IPS-NIHi7 (cell line): Measurements from ENCODE around the gene PIGW.

ENCODE experiments used
- DNase-seq: peaks from one replicate; pipeline ENCODE4 v3.0.0; 2012; ENCODE audit warnings: mixed read lengths; ENCODE audit errors: extremely low spot score

Gene PIGW, protein sequence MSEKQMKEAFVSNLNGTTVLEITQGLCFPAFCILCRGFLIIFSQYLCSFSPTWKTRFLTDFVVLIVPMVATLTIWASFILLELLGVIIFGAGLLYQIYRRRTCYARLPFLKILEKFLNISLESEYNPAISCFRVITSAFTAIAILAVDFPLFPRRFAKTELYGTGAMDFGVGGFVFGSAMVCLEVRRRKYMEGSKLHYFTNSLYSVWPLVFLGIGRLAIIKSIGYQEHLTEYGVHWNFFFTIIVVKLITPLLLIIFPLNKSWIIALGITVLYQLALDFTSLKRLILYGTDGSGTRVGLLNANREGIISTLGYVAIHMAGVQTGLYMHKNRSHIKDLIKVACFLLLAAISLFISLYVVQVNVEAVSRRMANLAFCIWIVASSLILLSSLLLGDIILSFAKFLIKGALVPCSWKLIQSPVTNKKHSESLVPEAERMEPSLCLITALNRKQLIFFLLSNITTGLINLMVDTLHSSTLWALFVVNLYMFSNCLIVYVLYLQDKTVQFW

DNA sequence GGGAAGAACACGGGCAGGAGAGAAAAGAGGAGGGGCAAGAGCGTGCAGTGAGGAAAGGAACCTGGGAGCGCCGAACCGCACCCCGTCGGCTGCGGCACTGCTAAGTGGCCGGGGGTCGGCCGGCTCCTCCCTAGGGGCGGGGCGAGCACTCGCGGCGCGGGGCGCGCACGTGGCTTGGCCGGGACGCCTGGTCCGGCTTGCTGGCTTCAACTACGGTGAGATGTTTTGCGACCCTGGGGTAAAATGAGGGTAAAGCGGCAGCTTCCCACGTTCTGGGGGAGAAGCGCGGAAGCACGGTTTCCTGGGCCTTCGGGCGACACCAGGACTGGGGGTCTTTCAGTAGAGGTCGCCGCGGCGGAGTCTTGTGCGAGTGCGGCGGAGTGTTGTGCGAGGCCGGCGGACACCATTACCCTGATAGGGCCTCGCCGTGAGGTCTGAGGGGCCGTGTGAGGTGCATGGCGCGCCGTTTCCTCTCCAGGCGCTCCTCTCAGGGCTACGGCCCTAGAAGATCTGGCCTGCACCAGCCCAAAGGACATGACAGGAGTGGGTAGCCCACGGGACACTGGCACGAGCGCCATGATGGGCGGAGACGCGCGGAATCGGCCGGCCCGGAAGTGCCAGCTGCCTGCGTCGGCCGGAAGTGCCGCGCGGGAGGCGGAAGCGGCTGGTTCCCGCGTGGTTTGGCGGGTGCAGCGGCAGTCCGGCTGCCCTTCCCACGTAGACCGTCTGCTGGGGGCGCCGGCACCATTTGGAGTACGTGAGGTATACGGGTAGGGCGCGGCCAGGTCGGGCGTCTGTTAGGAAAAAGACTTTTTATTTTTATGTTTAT lies at the start of gene PIGW, which contains the start of gene MYO19:
PIGW (plus strand) TSS at position 148 of the 829 bp plus-strand sequence. CDS start 2,115 bp downstream, outside the sequence.
MYO19 (minus strand) TSS at position 29 of the 829 bp plus-strand sequence. CDS start 2,330 bp downstream, outside the sequence.
- peak; percentile 95 for DNase-seq

DNA sequence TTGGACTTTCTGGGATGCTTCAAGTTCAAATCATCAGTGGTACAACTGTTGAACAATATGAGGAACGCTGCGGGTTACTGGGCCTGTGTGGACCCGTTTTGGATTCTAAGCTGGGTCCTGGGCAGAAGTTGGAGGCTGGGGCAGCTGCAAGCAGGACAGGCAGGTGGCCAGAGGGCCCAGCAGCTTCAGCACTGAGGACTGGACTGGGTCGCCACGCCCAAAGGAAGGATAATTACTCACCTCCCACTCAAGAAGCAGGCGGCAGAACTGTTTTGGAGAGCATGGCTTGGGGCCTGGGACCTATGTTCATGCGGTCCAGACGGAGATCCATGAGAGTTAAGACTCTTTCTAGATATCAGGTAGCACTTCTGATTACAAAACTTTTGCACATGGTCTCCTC lies 49.8 kb upstream of the PIGW start:
- DNase-seq = no peak

DNA sequence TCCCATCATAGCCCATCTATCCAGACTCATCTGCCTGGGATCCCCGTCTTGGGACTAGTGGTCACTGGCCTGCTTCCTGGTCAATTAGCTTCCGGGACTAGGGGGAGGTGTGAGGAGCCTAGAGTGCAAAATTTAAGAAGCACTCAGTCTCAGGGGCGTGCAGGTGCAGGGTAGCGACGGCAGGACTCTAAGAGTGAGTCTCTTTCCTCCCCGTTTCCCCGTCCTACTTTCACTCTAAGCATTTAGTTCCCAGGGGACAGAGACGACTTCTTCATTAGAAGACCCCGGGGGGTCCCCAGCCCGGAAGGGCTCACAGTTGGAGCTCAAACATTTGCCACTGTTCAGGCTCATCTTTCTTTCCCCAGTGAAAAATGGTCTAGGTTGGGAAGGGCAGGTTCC lies 49.0 kb upstream of the PIGW start:
- no peak for DNase-seq

DNA sequence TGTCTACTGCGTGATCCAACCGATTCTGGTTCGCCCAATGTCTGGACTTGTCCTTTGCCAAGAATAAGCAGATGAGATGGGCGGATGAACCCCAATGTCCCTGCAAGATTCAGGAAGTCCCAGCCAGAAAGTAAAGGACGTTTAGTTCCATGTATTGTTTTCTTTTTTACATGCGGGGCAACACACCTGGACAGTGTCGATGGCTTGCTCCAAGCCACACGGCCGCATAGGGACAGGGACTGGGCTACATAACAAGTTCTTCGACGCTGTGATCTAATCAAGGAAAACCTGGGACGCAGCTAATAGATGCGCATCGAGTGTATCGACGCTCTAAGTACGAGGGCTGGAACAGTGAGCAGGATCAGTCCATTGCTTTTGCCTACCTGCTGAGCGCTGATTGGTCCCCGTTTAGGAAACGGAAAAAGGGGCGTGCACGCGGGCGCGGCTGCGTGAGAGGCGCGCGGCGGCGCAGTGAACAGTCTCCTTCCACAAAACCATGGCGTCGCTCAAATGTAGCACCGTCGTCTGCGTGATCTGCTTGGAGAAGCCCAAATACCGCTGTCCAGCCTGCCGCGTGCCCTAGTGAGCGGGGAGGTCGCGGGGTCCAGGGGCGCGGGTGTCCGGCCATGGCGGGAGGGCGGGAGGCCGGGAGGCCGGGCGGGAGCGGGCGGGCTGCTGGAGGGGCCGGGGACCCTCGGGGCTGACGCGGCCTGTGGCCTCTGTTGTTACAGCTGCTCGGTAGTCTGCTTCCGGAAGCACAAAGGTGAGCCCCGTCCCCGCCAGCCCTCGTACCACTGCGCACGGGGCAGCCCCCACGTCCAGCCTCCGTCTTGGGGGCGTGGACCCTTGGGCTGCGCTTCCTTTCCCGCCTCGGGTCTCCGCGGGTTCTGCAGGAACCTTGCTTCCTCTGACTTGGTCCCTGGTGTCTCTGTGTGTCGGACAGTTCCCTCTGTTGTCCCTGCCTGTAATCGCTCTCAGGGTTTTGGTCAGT lies 48.3 kb upstream of the PIGW start, which contains the start of gene ZNHIT3:
ZNHIT3 (plus strand) TSS at position 478 of the 991 bp plus-strand sequence; CDS start at position 497, 19 bp downstream.
- peak; percentile 95 for DNase-seq

DNA sequence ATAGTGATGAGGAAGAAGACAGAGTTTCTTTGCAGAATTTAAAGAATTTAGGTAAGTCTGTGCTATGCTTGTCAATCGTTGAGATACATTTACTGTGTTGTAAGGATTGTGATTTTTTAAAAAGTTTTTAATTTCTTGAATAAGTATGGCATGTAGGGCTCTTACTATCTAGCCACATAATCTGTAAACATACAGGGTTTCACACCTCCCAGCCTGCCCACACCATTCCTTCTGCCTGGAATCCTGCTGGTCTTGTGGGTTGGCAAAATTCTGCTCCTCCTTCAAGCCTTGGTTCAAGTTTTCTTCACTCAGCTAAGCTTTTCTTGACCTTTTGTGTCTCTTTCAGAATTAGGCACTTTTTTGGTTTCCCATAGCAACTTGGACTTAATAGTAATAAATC lies 40.8 kb upstream of the PIGW start:
- no peak for DNase-seq

DNA sequence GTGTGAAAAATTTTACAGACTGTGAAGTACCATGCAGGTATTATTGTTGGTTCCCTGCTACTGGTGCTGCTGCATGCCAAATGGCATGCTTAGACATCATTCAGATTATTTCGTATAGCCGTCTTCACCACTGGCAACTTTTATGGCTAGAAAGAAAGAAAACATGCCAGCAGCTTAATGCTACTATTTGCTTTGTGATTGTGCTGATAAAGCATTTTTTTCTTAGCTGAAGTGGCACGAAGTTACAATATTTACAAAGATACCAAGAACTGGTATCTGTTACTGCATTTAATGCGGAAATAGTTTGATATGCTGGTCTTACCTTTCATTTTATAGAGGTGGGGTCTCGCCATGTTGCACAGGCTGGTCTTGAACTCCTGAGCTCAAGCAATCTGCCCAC lies 40.1 kb upstream of the PIGW start:
- no peak for DNase-seq

DNA sequence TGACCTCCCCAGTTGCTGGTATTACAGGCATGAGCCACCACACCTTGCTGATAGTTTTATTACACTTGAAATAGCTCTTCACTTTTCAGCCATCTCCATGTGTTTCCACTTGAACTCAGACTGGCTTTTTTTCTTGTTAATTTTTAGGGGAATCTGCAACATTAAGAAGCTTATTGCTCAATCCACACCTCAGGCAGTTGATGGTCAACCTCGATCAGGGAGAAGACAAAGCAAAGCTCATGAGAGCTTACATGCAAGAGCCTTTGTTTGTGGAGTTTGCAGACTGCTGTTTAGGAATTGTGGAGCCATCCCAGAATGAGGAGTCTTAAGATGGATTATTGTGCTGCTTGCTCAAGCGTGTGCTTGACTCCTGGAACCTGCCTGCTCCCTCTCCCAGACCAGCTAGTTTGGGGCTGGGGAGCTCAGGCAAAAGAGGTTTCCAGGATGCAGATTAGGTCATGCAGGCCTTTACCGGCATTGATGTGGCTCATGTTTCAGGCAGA lies 39.7 kb upstream of the PIGW start:
- no peak for DNase-seq

DNA sequence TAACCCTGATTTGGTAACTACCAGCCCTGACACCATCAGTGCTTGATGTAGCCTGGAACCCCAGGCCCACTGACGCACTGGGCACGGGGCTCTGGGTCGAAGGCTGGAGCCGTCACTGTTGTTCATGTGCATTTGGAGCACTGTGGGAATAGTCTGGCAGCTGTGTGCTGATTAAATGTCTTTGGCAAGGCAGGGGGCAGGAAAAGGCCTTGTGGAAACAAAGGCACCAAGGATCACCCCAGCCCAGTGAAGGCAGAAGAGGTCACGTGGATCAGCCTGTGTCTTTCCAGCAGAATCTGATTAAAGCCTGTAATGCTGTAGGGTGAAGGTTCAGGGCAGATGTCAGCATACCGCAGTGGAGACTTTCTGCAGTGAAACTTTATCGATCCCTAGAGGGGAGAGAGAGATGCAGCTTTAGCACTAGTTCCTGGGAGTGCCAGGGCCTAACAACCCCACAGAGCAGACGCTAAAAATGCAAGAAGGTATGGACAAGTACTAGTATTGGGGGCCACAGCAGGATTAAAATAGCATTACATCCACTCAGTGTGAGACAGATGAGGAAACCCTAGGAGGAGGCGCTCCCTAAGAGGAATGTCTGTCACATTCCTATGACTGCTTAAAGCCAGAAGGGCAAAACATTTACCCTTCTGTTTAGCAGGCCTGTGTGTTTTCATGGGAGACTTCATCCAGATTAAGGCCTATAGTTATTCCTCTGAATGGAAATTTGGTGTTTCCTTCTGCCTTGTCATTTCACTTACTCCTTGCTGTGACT lies 38.6 kb upstream of the PIGW start:
- DNase-seq = peak; percentile 1

DNA sequence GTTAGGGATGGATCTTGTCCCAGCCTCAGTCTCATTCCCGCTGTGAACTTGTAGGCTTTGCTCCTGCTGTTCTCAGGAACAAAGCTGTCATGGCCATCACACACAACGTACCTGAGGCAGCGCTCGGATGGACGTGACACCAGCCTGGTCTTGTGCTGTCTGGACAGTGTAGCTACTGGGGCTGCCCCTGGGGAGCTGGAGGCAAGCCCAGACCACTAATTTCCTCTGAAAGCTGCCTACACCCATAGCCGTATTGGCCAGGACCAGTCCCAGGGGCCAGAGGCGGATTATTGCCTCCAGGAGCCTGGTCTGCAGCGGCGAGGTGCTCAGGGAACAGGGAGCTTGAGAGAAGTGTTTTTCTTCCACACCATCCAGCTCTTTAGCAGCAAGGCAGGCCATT lies 36.6 kb upstream of the PIGW start:
- peak; percentile 2 for DNase-seq

DNA sequence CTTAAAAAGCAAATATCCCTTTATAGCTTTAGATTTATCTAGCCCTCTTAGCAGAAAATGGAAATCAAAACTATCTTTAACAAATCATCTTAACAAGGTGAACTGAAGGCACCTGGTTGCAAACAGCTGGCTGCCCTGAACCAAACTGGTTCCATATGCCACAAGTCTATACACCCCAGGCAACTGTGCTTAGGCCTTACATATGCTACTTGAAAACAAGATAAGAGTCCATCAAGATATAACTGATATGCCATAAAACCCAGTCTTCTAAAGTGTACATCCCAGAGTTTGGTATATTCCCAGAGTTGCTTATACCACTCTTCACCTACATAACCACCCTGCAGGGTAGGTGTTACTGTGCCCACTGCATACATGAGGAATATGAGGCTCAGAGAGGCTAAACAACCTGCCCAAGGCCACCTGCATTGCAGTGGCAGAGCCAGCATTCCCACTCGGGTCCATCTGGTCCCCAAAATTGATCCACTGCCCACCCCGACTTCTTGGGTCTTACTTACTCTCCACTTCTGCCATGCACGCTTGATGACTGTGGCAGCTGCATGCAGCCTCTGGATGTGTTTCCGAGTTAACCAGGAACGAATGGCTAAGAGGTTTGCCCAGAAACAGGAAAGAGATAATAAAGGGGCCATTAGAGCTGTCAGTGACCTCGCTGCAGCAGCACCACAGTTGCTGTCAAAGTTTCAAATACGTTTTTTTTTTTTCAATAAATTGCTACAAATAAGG lies 36.1 kb upstream of the PIGW start:
- DNase-seq = peak; percentile 3

DNA sequence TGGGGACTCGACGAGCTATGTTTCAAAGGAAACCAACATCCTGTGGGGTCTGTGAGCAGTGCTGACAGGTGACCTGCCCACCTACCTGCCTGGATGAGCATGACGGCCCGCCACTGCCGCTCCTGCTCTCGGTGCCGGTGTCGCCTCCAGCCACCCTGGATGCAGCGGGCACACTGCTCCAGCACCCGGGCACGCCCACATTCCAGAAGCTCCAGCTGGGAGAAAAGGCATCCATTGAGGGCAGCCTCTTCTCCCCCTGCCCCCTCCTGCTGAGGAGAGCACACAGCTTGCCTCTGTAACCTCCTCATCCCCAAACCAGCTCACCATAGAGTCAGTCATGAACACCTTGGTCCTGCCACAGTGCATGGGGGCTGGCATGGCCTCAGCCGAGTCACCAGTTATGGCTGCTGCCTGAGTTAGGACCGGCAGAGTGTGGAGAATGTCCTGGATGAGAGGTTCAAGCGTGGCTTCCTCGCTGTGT lies 34.0 kb upstream of the PIGW start:
- DNase-seq = peak; percentile 6

DNA sequence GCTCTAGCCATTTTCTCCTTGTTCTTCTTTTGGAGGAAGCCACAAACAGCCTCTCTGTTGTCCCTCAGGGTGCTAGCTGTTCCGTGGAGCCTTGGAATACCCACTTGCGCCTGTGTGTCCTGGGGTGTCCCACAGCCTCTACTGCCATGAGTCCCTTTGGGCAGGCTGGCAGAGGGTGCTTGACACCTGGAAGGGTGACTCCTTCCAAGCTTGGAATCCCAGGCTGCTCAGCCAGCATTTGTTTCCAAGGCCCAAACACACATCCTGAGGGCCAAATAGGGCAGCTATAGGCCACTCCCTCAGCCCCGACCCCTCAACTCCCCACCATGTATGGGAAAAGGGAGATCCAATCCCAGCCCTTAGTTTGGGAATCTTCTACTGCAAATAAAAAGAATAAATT lies 33.4 kb upstream of the PIGW start:
- DNase-seq = peak; percentile 4

DNA sequence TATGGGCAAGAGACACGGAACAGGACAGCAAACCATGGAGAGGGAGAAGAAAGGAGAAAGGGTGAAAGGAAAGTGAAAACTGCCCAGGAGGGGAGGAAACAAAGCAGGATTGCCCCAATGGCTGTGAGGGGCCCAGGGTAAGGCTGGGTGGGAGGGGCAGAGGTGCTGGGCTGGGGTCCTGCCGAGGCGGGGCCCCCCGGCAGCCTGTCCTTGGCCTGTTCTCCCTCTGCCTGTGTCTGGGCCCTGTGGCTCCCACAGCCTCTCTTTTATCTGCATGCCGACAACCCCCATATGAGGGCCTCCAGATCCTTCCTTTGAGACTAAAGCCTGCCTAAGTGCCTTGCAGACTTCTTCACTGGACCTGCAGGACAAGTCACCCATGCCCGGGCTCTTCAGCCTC lies 32.8 kb upstream of the PIGW start:
- DNase-seq = peak; percentile 8

DNA sequence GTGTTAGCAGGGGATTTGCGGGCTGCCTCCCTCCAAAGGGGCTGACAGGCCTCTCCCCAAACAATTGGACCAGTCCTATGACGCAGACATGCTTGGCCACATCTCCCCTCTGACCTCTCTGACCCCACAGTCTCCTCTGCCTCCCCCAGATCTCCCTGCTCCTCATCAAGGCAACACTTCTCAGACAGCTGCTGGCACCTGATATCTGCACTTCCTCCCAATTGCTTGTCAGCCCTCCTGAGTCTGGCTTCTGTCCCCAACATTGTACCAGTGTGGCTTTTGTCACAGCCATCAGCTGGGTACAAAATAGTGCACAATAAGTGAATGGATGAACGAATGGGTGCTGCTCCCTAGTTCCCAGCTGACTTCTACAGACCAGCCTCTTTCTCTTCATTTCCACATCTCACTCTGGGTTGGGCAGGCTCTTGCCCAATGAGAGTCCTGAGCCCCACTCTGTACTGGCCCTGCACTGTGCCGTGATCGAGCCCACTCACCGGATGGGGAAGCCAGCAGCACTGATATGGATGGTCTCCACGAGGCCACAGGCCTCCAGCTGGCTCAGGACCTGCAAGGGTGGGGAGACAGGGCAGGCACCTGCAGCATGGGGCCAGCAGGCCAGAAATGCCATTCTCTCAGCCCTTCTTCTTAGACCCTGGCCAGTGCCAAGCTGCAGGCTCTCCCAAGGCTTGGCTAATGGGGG lies 31.2 kb upstream of the PIGW start:
- no peak for DNase-seq

DNA sequence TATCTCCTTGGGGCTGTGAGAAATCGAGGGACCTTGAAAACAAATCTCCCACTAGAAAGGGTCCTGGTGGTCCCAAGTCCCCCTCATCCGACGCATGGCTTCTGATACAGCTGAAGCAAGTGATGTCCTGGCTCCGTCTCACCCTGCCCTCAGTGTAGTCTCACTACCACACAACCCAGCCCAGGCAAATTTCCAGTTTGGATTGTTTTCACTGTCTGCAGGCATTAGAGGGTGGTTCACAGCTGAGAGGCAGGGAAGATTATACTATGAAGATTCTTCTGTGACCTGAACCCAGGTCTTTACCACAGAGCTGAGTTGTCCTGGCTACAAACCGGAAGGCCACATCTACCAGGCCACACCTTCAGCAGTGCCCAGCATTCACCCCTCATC lies 30.6 kb upstream of the PIGW start:
- DNase-seq = no peak

DNA sequence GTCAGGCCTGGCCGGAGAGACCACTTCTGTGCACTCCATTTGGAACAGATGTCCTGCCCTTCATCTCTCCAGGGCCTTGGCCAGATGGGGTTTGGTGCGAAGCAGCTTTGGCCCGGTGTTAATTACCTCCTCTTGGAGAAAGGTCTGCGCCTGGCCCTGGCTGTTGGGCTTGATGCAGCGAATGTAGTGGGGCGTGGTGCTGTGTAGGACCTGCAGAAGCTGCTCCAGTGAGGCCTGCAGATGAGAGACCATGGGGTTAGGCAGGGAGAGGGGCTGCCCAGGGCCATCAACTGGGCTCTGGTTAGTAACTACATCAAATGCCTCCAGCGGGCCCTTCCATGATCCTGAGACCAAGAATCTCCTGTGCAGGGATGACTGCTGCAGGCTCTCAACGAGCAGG lies 29.6 kb upstream of the PIGW start:
- no peak for DNase-seq

DNA sequence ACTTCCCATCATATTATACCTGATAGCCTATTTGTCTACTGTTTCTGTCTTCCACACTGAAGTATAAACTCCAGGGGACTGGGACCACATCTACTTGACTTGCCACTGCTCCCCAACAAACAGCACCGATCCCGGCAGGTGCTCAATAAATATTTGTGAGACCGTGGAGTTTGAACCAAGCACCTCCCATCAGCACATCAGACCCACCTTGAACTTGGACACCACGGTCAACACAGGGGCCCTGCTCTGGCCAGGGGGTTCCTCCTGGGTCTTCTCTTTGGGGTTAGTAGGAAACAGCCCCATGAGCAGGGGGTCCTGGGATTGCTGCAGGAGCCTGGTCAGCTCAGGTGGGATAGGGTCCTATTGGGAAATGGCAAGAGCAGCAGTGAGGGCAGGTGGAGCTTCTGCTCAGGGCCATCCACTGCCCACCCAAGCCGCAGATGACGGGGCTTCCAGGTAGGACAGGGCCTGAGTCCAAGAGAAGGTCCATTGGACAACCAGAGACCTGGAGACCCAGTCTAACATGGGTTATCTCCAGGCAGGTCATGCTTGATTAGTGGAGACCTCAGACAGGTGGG lies 28.4 kb upstream of the PIGW start:
- no peak for DNase-seq

DNA sequence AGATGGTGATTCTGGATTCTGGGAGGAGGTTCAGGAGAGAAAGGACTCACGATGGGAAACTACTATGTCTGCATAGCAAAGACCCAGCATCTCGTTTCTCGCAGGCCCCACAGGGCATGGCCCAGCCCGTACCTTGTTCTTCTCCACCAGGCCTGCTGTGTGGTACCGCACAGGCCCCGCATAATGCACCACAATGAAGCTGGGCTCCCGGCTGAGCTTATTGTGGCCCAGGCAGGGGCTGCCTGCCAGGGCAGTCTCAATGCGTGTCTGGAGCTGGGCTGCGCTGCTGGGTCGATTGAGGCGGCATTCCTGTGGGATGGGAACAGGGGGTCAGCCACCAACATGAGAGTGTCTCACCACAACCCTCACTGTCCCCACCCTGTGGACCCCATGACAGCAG lies 28.0 kb upstream of the PIGW start:
- no peak for DNase-seq
